RWPE2 (cell line): Measurements from ENCODE around the gene ZRANB3.

ENCODE experiments used
- ATAC-seq: fragments of 200-7000 bp; cut with Tn5 transposase; 3 replicates; pipeline ENCODE4 v1.9.1; 2021; ENCODE audit warnings: low read depth
- DNase-seq: peaks from one replicate; pipeline ENCODE4 v3.0.0-alpha.2; 2020; ENCODE audit warnings: low spot score
- H3K27ac ChIP-seq: fragments of 450-650 bp; 2 replicates; pipeline ENCODE4 v1.5.1; 2017; ENCODE audit warnings: mild to moderate bottlenecking; ENCODE audit not compliant: poor library complexity, severe bottlenecking
- H3K27me3 ChIP-seq: fragments of 250-450 bp; sonication (Bioruptor Pico); 2 replicates; pipeline ENCODE4 v1.5.1; 2021; ENCODE audit warnings: mild to moderate bottlenecking, moderate library complexity; ENCODE audit not compliant: insufficient read depth, poor library complexity, severe bottlenecking
- H3K36me3 ChIP-seq: fragments of 250-450 bp; sonication (Bioruptor Pico); 2 replicates; pipeline ENCODE4 v1.5.1; 2020; ENCODE audit warnings: low read depth, mild to moderate bottlenecking, moderate library complexity
- H3K4me1 ChIP-seq: fragments of 250-450 bp; sonication (Bioruptor Pico); 2 replicates; pipeline ENCODE4 v1.5.1; 2021; ENCODE audit warnings: mild to moderate bottlenecking, moderate library complexity; ENCODE audit not compliant: insufficient read depth, poor library complexity, severe bottlenecking
- H3K4me3 ChIP-seq: fragments of 250-450 bp; sonication (Bioruptor Pico); 2 replicates; pipeline ENCODE4 v1.5.1; 2021; ENCODE audit warnings: mild to moderate bottlenecking, moderate library complexity; ENCODE audit not compliant: severe bottlenecking
- H3K9me3 ChIP-seq: fragments of 250-450 bp; sonication (Bioruptor Pico); 2 replicates; pipeline ENCODE4 v1.5.1; 2021; ENCODE audit warnings: mild to moderate bottlenecking, moderate library complexity; ENCODE audit not compliant: severe bottlenecking
- TF ChIP-seq, protein P1 (sequence below): fragments of 450-650 bp; IDR thresholded peaks from one replicate; pipeline ENCODE4 v1.5.1; 2017; ENCODE audit warnings: mild to moderate bottlenecking, moderate library complexity; ENCODE audit not compliant: poor library complexity, severe bottlenecking

Gene ZRANB3

DNA sequence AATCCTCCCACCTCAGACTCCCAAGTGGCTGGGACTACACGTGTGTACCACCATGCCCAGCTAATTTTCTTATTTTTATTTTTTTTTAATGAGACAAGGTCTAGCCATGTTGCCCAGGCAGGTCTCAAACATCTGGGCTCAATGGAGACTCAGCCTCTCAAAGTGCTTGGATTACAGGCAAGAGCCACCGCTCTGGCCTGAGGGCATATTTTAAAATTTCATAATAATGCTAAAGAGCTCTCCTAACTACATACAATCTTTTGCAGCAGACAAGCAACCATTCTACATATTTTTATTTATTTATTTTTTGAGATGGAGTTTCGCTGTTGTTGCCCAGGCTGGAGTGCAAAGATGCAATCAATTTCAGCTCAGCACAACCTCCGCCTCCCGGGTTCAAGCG, 271.9 kb downstream of the ZRANB3 start:
- Histone ChIP-seq H3K4me1 (peaks cover 16% of the 10 kb centered on the region), H3K27me3 (no peaks in the 10 kb centered on the region), H3K4me3 (no peak overlapping the region), H3K27ac (no peak overlapping the region), H3K36me3 (no peaks in the 10 kb centered on the region), H3K9me3 (no peaks in the 10 kb centered on the region)
- TF ChIP-seq, protein P1, sequence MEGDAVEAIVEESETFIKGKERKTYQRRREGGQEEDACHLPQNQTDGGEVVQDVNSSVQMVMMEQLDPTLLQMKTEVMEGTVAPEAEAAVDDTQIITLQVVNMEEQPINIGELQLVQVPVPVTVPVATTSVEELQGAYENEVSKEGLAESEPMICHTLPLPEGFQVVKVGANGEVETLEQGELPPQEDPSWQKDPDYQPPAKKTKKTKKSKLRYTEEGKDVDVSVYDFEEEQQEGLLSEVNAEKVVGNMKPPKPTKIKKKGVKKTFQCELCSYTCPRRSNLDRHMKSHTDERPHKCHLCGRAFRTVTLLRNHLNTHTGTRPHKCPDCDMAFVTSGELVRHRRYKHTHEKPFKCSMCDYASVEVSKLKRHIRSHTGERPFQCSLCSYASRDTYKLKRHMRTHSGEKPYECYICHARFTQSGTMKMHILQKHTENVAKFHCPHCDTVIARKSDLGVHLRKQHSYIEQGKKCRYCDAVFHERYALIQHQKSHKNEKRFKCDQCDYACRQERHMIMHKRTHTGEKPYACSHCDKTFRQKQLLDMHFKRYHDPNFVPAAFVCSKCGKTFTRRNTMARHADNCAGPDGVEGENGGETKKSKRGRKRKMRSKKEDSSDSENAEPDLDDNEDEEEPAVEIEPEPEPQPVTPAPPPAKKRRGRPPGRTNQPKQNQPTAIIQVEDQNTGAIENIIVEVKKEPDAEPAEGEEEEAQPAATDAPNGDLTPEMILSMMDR = no peak
- ATAC-seq (no peak), DNase-seq (no peak)

DNA sequence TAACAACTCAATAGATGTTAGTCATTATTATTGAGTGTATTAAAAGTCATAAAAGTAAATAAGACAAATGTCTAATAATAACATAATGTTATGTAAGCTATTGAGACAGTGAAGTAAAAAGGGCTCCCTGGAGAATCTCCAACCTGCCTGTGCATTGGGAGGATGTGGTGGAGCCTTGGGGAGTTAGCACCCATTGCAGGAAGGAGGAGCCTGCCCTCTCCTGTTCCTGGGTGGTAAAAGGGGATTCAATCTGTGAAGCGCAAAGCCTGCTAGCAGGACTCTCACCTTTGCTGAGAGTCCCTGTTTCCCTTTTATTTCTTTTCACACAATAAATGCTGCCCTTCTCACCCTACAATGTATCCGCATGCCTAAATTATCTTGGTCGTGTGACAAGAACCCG, 272.8 kb downstream of the ZRANB3 start:
- peaks cover 16% of the 10 kb centered on the region for H3K4me1 ChIP-seq
- ATAC-seq (peak; percentile 37; the same call in 1 of the 3 replicates), DNase-seq (no peak)
- H3K36me3 ChIP-seq = no peaks in the 10 kb centered on the region
- H3K9me3 ChIP-seq = no peaks in the 10 kb centered on the region
- TF ChIP-seq, protein P1 = peak; percentile 26
- no peaks in the 10 kb centered on the region for H3K27me3 ChIP-seq
- H3K4me3 ChIP-seq = no peak overlapping the region
- peak overlapping the region; percentile 45 for H3K27ac ChIP-seq

DNA sequence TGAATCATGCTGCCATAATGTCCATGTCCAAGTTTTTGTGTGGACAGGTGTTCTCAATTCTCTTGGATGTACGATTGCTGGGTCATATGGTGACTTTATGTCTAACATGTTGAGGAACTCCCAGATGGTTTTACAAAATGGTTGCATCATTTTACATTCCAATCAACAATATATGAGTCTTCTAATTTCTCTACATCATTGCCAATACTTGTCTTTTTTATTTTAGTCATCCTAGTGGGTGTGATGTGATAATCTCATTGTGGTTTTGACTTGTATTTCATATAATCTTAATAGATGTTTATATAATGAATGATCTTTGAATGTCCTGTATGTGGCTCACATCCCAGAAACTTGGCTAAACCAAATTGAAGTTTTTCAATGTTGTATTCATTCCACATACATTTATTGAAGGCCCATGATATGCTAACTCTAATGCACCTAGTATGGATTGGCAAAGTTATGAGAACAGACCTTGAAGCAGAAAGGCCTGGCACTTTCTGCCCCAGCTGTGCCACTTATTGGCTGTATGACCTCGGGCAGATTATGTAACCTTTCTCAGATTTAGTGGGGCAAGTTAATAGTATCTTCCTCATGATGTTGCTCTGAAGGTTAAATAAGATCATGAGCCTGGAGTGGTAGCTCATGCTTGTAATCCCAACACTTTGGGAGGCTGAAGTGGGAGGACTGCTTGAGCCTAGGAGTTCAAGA, 273.5 kb downstream of the ZRANB3 start:
- no peaks in the 10 kb centered on the region for H3K27me3 ChIP-seq
- DNase-seq (no peak), ATAC-seq (peak; percentile 72)
- TF ChIP-seq, protein P1 = no peak
- peaks cover 16% of the 10 kb centered on the region for H3K4me1 ChIP-seq
- H3K9me3 ChIP-seq = no peaks in the 10 kb centered on the region
- no peak overlapping the region for H3K4me3 ChIP-seq
- H3K27ac ChIP-seq = peak overlapping the region; percentile 45
- H3K36me3 ChIP-seq = no peaks in the 10 kb centered on the region

DNA sequence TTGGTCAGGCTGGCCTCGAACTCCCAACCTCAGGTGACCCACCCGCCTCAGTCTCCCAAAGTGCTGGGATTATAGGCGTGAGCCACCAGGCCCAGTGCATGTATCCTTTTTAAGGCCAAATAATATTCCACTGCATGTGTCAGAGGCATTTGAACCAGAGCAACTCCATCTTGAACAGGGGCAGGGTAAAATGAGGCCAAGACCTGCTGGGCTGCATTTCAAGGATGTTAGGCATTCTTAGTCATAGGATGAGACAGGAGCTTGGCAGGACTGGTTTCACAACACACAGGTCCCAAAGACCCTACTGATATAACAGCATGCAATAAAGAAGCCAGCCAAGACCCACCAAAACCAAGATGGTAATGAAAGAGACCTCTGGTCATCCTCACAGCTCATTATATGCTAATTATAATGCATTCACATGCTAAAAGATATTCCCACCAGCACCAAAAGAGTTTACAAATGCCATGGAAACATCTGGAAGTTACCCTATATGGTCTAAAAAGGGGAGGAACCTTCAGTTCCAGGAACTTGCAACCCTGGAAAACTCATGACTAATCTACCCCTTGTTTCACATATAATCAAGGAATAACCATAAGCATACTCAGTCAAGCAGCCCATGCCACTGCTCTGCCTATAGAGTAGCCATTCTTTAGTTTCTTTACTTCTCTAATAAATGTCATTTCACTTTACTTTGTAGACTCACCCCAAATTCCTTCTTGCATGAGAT, 274.3 kb downstream of the ZRANB3 start:
- Histone ChIP-seq H3K36me3 (no peaks in the 10 kb centered on the region), H3K4me1 (peaks cover 16% of the 10 kb centered on the region), H3K9me3 (no peaks in the 10 kb centered on the region), H3K27me3 (no peaks in the 10 kb centered on the region), H3K4me3 (no peak overlapping the region), H3K27ac (peak overlapping the region; percentile 45)
- ATAC-seq = peak; percentile 44
- DNase-seq = no peak
- TF ChIP-seq, protein P1 = no peak

DNA sequence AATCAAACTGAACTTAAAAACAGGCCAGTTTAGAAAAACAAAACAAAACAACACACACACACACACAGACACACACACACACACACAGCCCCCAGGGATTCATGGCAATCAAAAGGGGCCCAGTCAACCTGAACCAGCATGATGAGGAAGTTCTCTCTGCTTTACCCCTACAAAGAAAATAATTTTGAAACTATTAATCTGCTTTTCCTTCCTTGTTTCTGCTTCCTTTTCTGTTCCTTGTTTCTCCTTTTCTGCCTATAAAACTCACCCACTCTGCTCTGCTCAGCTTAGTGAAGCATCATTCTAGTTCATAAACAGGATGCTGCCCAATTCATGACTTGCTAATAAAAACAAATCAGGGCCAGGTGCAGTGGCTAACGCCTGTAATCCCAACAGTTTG, 275.8 kb downstream of the ZRANB3 start:
- no peak for DNase-seq
- no peak for ATAC-seq
- peaks cover 16% of the 10 kb centered on the region for H3K4me1 ChIP-seq
- H3K36me3 ChIP-seq = no peaks in the 10 kb centered on the region
- no peak overlapping the region for H3K4me3 ChIP-seq
- H3K9me3 ChIP-seq = no peaks in the 10 kb centered on the region
- no peaks in the 10 kb centered on the region for H3K27me3 ChIP-seq
- TF ChIP-seq, protein P1 = no peak
- H3K27ac ChIP-seq = no peak overlapping the region
